ENCODE data around the gene TBRG4.

TBRG4 gene

GRCh38 chr7:45149606-45150005 lies 38.1 kb upstream of the TBRG4 start:
- no peak for TF ChIP-seq EP300 (IDR thresholded peaks at IDR 0.05; ENCODE audit: borderline replicate concordance)
- no peak for TF ChIP-seq TCF12 (IDR thresholded peaks at IDR 0.05; ENCODE audit: low read depth)
- no peak for TF ChIP-seq CEBPB (IDR thresholded peaks at IDR 0.05)
- no peak for TF ChIP-seq TAF1 (IDR thresholded peaks at IDR 0.05; ENCODE audit: low read depth)
- no peak for TF ChIP-seq MAX (IDR thresholded peaks at IDR 0.05)
- TF ChIP-seq EGR1 (IDR thresholded peaks at IDR 0.05): no peak
- no peak for TF ChIP-seq REST (IDR thresholded peaks at IDR 0.05; ENCODE audit: low read depth)
- no peak for TF ChIP-seq ZBTB7A (IDR thresholded peaks at IDR 0.05; ENCODE audit: low read depth)
- TF ChIP-seq YY1 (IDR thresholded peaks at IDR 0.05; ENCODE audit: low read depth): no peak
- no peak for TF ChIP-seq CREB1 (IDR thresholded peaks at IDR 0.05; ENCODE audit: low read depth)
- TF ChIP-seq NFIC (IDR thresholded peaks at IDR 0.05): no peak
- TF ChIP-seq RAD21 (IDR thresholded peaks at IDR 0.05; ENCODE audit: low read depth): no peak
- no peak for TF ChIP-seq FOXM1 (IDR thresholded peaks at IDR 0.05; ENCODE audit: borderline replicate concordance, low read depth)
- TF ChIP-seq USF1 (IDR thresholded peaks at IDR 0.05): no peak
- TF ChIP-seq TEAD4 (IDR thresholded peaks at IDR 0.05): no peak

GRCh38 chr7:45148653-45148973 lies 37.1 kb upstream of the TBRG4 start:
- TF ChIP-seq EGR1 (IDR thresholded peaks at IDR 0.05): no peak
- TF ChIP-seq TCF12 (IDR thresholded peaks at IDR 0.05; ENCODE audit: low read depth): no peak
- no peak for TF ChIP-seq CEBPB (IDR thresholded peaks at IDR 0.05)
- no peak for TF ChIP-seq RAD21 (IDR thresholded peaks at IDR 0.05; ENCODE audit: low read depth)
- TF ChIP-seq FOXM1 (IDR thresholded peaks at IDR 0.05; ENCODE audit: borderline replicate concordance, low read depth): no peak
- no peak for TF ChIP-seq REST (IDR thresholded peaks at IDR 0.05; ENCODE audit: low read depth)
- TF ChIP-seq NFIC (IDR thresholded peaks at IDR 0.05): no peak

- TF ChIP-seq NFIC (IDR thresholded peaks at IDR 0.05) (no peak), MAX (IDR thresholded peaks at IDR 0.05) (no peak), REST (IDR thresholded peaks at IDR 0.05; ENCODE audit: low read depth) (no peak), USF1 (IDR thresholded peaks at IDR 0.05) (no peak), YY1 (IDR thresholded peaks at IDR 0.05; ENCODE audit: low read depth) (no peak), ZBTB7A (IDR thresholded peaks at IDR 0.05; ENCODE audit: low read depth) (no peak), FOXM1 (IDR thresholded peaks at IDR 0.05; ENCODE audit: borderline replicate concordance, low read depth) (no peak), EGR1 (IDR thresholded peaks at IDR 0.05) (no peak), TCF12 (IDR thresholded peaks at IDR 0.05; ENCODE audit: low read depth) (no peak), CEBPB (IDR thresholded peaks at IDR 0.05) (no peak), TAF1 (IDR thresholded peaks at IDR 0.05; ENCODE audit: low read depth) (no peak), CREB1 (IDR thresholded peaks at IDR 0.05; ENCODE audit: low read depth) (no peak), TEAD4 (IDR thresholded peaks at IDR 0.05) (no peak), RAD21 (IDR thresholded peaks at IDR 0.05; ENCODE audit: low read depth) (no peak), EP300 (IDR thresholded peaks at IDR 0.05; ENCODE audit: borderline replicate concordance) (no peak)
These were observed 36.6 kb upstream of the TBRG4 start for GRCh38 chr7:45147858-45148652.
